ENCODE data around the gene ARHGEF7. TPM values are rescaled to one million over a fixed set of nuclear protein-coding genes. Genes with fewer than 3 reads are reported as not detected.

Gene ARHGEF7
- total RNA-seq, 1 donor from 2014 or later: 73.7 TPM

GRCh38 chr13:111153977-111154332 lies 38.8 kb downstream of the ARHGEF7 start:
- Histone ChIP-seq H3K27me3 (ENCODE audit: insufficient read depth, low read length) (no peaks in the 10 kb centered on the region), H3K9me3 (ENCODE audit: insufficient read depth, low read depth, low read length) (no peaks in the 10 kb centered on the region), H3K27ac (ENCODE audit: low read depth, low read length) (peak overlapping the region; percentile 96), H3K36me3 (ENCODE audit: insufficient read depth, low read length) (no peaks in the 10 kb centered on the region), H3K79me2 (ENCODE audit: insufficient read depth, low read length) (peaks cover 53% of the 10 kb centered on the region), H3K9ac (ENCODE audit: low read length) (peak overlapping the region; percentile 97), H4K20me1 (ENCODE audit: insufficient read depth, low read length) (peaks cover 37% of the 10 kb centered on the region), H3K4me3 (ENCODE audit: insufficient read depth, low read depth, low read length) (peak overlapping the region; percentile 92), H3K4me2 (ENCODE audit: low read length) (peak overlapping the region; percentile 97), H3K4me1 (ENCODE audit: insufficient read depth, low read length) (peaks cover 11% of the 10 kb centered on the region), H2AFZ (ENCODE audit: low read depth, low read length) (peak overlapping the region; percentile 86)
- H3K36me3 Mint-ChIP-seq (ENCODE audit: low read depth, unreplicated experiment): peaks cover 2% of the 10 kb centered on the region
- H3K4me3 Mint-ChIP-seq (ENCODE audit: unreplicated experiment): peak overlapping the region; percentile 91
- no peak for FAIRE-seq
- H3K4me1 Mint-ChIP-seq (ENCODE audit: low read depth, unreplicated experiment): peaks cover 10% of the 10 kb centered on the region
- H3K27ac Mint-ChIP-seq (ENCODE audit: unreplicated experiment): peak overlapping the region; percentile 87
- DNase-seq (ENCODE audit: low read depth): no peak
- no peaks in the 10 kb centered on the region for H3K9me3 Mint-ChIP-seq (ENCODE audit: unreplicated experiment)
- TF ChIP-seq EZH2 (IDR thresholded peaks at IDR 0.05; ENCODE audit: insufficient read depth, low read length): no peak
- TF ChIP-seq CTCF (IDR thresholded peaks at IDR 0.05; ENCODE audit: insufficient read depth, low read depth, low read length): no peak
- H3K27me3 Mint-ChIP-seq (ENCODE audit: low read depth, unreplicated experiment): peaks cover 2% of the 10 kb centered on the region

- FAIRE-seq (no peak), DNase-seq (ENCODE audit: low read depth) (no peak)
- Histone ChIP-seq H3K4me3 (ENCODE audit: insufficient read depth, low read depth, low read length) (no peak overlapping the region), H3K27me3 (ENCODE audit: insufficient read depth, low read length) (no peaks in the 10 kb centered on the region), H3K9me3 (ENCODE audit: insufficient read depth, low read depth, low read length) (no peaks in the 10 kb centered on the region), H3K79me2 (ENCODE audit: insufficient read depth, low read length) (peaks cover 77% of the 10 kb centered on the region), H2AFZ (ENCODE audit: low read depth, low read length) (no peak overlapping the region), H3K27ac (ENCODE audit: low read depth, low read length) (no peak overlapping the region), H3K36me3 (ENCODE audit: insufficient read depth, low read length) (peaks cover 3% of the 10 kb centered on the region), H4K20me1 (ENCODE audit: insufficient read depth, low read length) (peaks cover 62% of the 10 kb centered on the region), H3K4me2 (ENCODE audit: low read length) (no peak overlapping the region), H3K4me1 (ENCODE audit: insufficient read depth, low read length) (peaks cover 11% of the 10 kb centered on the region), H3K9ac (ENCODE audit: low read length) (no peak overlapping the region)
- H3K4me3 Mint-ChIP-seq (ENCODE audit: unreplicated experiment): peak overlapping the region; percentile 20
- H3K9me3 Mint-ChIP-seq (ENCODE audit: unreplicated experiment): peaks cover 2% of the 10 kb centered on the region
- H3K27ac Mint-ChIP-seq (ENCODE audit: unreplicated experiment): no peak overlapping the region
- peaks cover 13% of the 10 kb centered on the region for H3K36me3 Mint-ChIP-seq (ENCODE audit: low read depth, unreplicated experiment)
- TF ChIP-seq EZH2 (IDR thresholded peaks at IDR 0.05; ENCODE audit: insufficient read depth, low read length): no peak
- TF ChIP-seq CTCF (IDR thresholded peaks at IDR 0.05; ENCODE audit: insufficient read depth, low read depth, low read length): no peak
- no peaks in the 10 kb centered on the region for H3K27me3 Mint-ChIP-seq (ENCODE audit: low read depth, unreplicated experiment)
- peaks cover 10% of the 10 kb centered on the region for H3K4me1 Mint-ChIP-seq (ENCODE audit: low read depth, unreplicated experiment)
Observed at GRCh38 chr13:111156421-111156820, 41.3 kb downstream of the ARHGEF7 start.

DNA sequence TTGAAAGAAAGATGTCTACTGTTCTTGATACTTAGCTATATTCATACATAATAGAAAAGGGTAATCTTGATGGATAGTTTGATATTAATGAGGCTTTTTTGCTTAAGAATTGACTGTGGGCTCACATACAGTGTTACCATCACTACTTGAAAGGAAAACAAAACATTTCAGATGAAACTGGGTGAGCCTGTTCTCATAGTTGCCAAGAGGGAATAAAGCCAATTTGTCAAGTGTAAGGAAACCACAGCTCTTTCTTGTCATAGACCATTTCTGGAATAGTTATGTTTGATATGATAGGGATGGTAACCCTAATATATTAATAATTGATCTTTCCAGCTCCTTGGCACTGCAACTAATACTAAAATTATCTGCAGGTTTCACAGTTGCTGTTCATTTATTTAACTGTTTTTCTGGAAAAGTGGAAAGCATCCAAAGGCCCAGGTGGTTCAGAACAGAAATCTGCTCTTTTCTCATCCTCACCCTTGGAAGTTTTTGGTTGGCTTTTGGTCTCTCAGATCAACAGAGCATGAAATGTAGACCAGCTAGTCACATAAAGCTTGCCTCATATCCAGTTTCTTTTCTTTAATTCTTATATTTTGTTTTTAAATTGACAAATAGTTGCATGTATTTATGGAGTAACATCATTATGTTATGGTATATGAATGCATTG lies 43.2 kb downstream of the ARHGEF7 start:
- Mint-ChIP-seq H3K36me3 (ENCODE audit: low read depth, unreplicated experiment) (peaks cover 15% of the 10 kb centered on the region), H3K9me3 (ENCODE audit: unreplicated experiment) (peaks cover 2% of the 10 kb centered on the region), H3K4me1 (ENCODE audit: low read depth, unreplicated experiment) (peaks cover 10% of the 10 kb centered on the region), H3K27me3 (ENCODE audit: low read depth, unreplicated experiment) (no peaks in the 10 kb centered on the region), H3K4me3 (ENCODE audit: unreplicated experiment) (no peak overlapping the region), H3K27ac (ENCODE audit: unreplicated experiment) (no peak overlapping the region)
- Histone ChIP-seq H3K36me3 (ENCODE audit: insufficient read depth, low read length) (peaks cover 3% of the 10 kb centered on the region), H3K4me1 (ENCODE audit: insufficient read depth, low read length) (peaks cover 7% of the 10 kb centered on the region), H3K9me3 (ENCODE audit: insufficient read depth, low read depth, low read length) (no peaks in the 10 kb centered on the region), H3K79me2 (ENCODE audit: insufficient read depth, low read length) (peaks cover 96% of the 10 kb centered on the region), H3K4me3 (ENCODE audit: insufficient read depth, low read depth, low read length) (no peak overlapping the region), H3K9ac (ENCODE audit: low read length) (no peak overlapping the region), H3K27me3 (ENCODE audit: insufficient read depth, low read length) (no peaks in the 10 kb centered on the region), H4K20me1 (ENCODE audit: insufficient read depth, low read length) (peaks cover 78% of the 10 kb centered on the region), H3K27ac (ENCODE audit: low read depth, low read length) (no peak overlapping the region), H3K4me2 (ENCODE audit: low read length) (no peak overlapping the region), H2AFZ (ENCODE audit: low read depth, low read length) (no peak overlapping the region)
- DNase-seq (ENCODE audit: low read depth): peak; percentile 16
- peak; percentile 13 for FAIRE-seq
- TF ChIP-seq EZH2 (IDR thresholded peaks at IDR 0.05; ENCODE audit: insufficient read depth, low read length) (no peak), CTCF (IDR thresholded peaks at IDR 0.05; ENCODE audit: insufficient read depth, low read depth, low read length) (no peak)
